Measurements from ENCODE around the gene ATN1. TPM values are rescaled to one million over a fixed set of nuclear protein-coding genes. Genes with fewer than 3 reads are reported as not detected.

ATN1 gene, protein sequence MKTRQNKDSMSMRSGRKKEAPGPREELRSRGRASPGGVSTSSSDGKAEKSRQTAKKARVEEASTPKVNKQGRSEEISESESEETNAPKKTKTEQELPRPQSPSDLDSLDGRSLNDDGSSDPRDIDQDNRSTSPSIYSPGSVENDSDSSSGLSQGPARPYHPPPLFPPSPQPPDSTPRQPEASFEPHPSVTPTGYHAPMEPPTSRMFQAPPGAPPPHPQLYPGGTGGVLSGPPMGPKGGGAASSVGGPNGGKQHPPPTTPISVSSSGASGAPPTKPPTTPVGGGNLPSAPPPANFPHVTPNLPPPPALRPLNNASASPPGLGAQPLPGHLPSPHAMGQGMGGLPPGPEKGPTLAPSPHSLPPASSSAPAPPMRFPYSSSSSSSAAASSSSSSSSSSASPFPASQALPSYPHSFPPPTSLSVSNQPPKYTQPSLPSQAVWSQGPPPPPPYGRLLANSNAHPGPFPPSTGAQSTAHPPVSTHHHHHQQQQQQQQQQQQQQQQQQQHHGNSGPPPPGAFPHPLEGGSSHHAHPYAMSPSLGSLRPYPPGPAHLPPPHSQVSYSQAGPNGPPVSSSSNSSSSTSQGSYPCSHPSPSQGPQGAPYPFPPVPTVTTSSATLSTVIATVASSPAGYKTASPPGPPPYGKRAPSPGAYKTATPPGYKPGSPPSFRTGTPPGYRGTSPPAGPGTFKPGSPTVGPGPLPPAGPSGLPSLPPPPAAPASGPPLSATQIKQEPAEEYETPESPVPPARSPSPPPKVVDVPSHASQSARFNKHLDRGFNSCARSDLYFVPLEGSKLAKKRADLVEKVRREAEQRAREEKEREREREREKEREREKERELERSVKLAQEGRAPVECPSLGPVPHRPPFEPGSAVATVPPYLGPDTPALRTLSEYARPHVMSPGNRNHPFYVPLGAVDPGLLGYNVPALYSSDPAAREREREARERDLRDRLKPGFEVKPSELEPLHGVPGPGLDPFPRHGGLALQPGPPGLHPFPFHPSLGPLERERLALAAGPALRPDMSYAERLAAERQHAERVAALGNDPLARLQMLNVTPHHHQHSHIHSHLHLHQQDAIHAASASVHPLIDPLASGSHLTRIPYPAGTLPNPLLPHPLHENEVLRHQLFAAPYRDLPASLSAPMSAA (N-terminal part only)
- 12.5 and 17.1 TPM in 2 replicates for total RNA-seq

GRCh38 chr12:6927379-6928021 lies at the start of gene ATN1:
Gene ATN1 (plus strand): TSS chr12:6927959. CDS start chr12:6934002, 6,043 bp downstream.

DNA sequence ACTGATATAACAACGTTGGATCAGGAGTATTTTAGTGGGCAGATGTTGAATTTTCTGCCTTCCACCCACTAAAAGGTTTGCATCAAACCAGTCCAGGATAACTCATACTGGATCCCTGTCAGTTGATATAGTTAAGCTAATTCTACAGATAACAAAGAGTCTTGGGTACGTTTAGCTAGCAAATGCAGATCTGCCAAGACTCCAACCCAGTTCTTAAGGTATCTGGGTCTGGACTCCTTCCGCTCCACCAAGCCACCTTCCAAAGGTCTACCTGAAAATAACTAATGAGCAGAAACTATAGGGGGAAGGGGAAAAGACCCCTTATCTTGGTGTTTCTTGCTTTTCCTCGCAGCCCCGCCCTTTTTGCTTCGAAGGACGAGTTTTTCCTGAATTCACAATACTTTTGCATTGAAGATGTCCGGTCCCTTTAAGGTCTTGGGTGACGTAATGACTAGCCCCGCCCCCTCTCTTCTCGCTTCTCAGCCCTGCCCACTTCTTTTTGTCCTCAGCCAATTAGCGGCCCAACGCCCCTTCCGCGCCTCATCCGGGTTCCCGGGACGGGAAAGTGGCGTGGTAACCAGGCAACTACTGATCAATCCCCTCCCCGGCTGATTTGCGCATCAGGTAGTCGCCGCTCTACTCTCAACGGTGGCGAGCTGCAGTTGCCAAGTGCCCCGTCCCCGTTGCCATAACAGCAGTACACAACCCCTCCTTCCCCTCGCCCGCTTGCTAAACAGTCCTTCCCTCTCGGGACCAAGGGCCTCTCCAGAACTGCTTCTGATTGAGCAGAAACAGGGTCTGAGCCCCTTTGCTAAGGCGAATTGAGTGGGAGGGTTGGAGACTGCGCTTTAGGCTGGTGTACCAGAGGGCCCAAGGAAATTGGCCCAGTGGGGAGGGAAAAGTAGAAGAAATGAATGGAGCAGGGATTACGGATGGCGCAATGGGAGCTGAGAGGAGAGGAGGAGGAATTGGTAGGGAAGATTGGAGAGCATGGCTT lies 23.2 kb upstream of the ATN1 start, which contains the start of gene LRRC23:
TSS of gene LRRC23 (plus strand) at position 543 of the 997 bp plus-strand sequence. CDS start 812 bp downstream, outside the sequence.

DNA sequence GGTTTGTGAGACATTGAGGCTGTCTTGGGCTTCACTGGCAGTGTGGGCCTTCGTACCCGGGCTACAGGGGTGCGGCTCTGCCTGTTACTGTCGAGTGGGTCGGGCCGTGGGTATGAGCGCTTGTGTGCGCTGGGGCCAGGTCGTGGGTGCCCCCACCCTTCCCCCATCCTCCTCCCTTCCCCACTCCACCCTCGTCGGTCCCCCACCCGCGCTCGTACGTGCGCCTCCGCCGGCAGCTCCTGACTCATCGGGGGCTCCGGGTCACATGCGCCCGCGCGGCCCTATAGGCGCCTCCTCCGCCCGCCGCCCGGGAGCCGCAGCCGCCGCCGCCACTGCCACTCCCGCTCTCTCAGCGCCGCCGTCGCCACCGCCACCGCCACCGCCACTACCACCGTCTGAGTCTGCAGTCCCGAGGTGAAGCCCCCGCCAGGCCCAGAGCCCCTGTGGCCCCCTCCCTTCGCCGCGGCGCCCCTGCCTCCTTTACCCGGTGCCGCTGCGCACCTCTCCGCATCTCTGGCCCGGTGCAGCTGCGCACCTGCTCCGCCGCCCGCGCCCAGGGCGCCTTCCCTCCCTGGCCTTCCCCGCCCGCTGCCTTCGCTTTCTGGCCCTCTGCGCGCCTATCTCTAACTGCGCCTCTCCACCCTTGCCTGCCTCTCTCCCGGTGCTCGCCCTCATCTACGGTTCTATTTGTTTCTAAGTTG lies 13.4 kb upstream of the ATN1 start, which contains the start of gene ENO2:
TSS of gene ENO2 (plus strand) at position 335 of the 701 bp plus-strand sequence. CDS start 1,253 bp downstream, outside the sequence.

DNA sequence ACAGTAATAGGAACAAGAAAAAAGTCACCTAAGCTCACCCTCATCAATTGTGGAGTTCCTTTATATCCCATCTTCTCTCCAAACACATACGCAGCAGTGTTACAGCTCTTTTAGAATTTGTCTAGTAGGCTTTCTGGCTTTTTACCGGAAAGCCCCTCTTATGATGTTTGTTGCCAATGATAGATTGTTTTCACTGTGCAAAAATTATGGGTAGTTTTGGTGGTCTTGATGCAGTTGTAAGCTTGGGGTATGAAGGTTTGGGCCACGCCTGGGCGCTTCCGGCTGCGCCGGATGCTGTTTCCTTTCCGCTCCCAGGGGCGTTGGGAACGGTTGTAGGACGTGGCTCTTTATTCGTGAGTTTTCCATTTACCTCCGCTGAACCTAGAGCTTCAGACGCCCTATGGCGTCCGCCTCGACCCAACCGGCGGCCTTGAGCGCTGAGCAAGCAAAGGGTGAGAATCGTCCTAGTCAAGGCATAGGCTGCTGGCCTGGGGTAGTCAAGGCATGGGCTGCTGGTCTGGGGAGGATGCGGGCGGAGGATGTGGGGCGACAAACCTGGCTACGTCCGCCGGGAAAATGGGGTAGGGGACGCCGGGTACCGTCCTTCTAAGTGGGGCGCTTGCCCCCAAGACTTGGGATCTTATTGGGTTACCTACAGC lies 16.1 kb downstream of the ATN1 start, which contains the start of the genes C12orf57 and RNU7-1:
TSS of gene C12orf57 (plus strand) at position 301 of the 659 bp plus-strand sequence. CDS start at position 401, 100 bp downstream.
TSS of gene RNU7-1 (plus strand) at position 95 of the 659 bp plus-strand sequence.

DNA sequence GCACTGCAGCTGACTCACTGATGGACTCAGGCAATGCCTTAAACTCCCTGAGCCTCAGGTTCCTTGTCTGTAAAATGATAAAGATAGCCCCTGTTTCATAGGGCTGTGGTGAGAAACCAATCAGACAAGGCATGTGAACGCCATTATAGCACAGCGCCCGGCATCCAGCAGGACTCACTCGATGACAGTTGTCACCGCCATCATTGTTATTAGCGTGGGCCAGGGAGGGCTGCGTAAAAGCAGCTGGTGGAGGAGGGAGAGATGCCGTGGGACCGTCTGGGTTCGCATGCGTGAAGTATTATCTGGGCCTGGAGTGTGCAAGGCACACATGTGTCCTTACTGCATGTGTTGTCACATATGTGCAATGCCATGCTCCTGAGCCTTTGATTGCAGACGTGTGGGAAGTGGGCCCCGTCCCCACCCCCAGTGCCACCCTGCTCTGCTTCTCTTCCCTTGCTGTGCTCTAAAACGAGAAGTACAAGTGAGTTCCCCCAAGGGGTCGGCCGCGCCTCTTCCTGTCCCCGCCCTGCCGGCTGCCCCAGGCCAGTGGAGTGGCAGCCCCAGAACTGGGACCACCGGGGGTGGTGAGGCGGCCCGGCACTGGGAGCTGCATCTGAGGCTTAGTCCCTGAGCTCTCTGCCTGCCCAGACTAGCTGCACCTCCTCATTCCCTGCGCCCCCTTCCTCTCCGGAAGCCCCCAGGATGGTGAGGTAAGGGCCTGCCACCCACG lies 23.2 kb downstream of the ATN1 start, which contains the start of gene PTPN6:
TSS of gene PTPN6 (plus strand) at position 546 of the 730 bp plus-strand sequence. CDS start at position 703, 157 bp downstream.

Other genes with a start within 250 kb of the ATN1 start
- 14.1 and 27.2 TPM in 2 replicates for gene ZNF384, start 238.6 kb upstream of the ATN1 start, total RNA-seq
- gene PIANP, start 227.1 kb upstream of the ATN1 start, total RNA-seq = not detected in 2 replicates
- gene COPS7A, start 203.9 kb upstream of the ATN1 start, total RNA-seq = 68.9 and 69.7 TPM in 2 replicates
- 165 and 177 TPM in 2 replicates for gene MLF2, start 174.8 kb upstream of the ATN1 start, total RNA-seq
- 164 and 173 TPM in 2 replicates for gene PTMS, start 161.6 kb upstream of the ATN1 start, total RNA-seq
- gene LAG3, start 155.4 kb upstream of the ATN1 start, total RNA-seq = 0.13 TPM in 1 of 2 replicates, not detected in the other
- not detected in 2 replicates for gene CD4, start 138.4 kb upstream of the ATN1 start, total RNA-seq
- 0.30 and 0.80 TPM in 2 replicates for gene GPR162, start 106.1 kb upstream of the ATN1 start, total RNA-seq
- gene P3H3, start 99.6 kb upstream of the ATN1 start, total RNA-seq = 7.5 and 8.8 TPM in 2 replicates
- gene GNB3, start 87.0 kb upstream of the ATN1 start, total RNA-seq = 0.10 and 0.20 TPM in 2 replicates
- 55.0 and 56.9 TPM in 2 replicates for gene CDCA3, start 76.7 kb upstream of the ATN1 start, total RNA-seq
- gene USP5, start 75.8 kb upstream of the ATN1 start, total RNA-seq = 80.9 and 87.7 TPM in 2 replicates
- 1,010 and 1,150 TPM in 2 replicates for gene TPI1, start 60.4 kb upstream of the ATN1 start, total RNA-seq
- gene SPSB2, start 54.7 kb upstream of the ATN1 start, total RNA-seq = 3.2 and 3.9 TPM in 2 replicates
- 2.8 and 7.1 TPM in 2 replicates for gene LRRC23, start 23.1 kb upstream of the ATN1 start, total RNA-seq
- gene ENO2, start 13.4 kb upstream of the ATN1 start, total RNA-seq = 6.2 and 6.9 TPM in 2 replicates
- not detected in 2 replicates for gene RNU7-1, start 15.9 kb downstream of the ATN1 start, total RNA-seq
- 214 and 226 TPM in 2 replicates for gene C12orf57, start 16.1 kb downstream of the ATN1 start, total RNA-seq
- 1.2 and 5.3 TPM in 2 replicates for gene PTPN6, start 23.4 kb downstream of the ATN1 start, total RNA-seq
- 293 and 304 TPM in 2 replicates for gene PHB2, start 42.7 kb downstream of the ATN1 start, total RNA-seq
- gene EMG1, start 43.0 kb downstream of the ATN1 start, total RNA-seq = 51.5 and 63.6 TPM in 2 replicates
- 25.5 and 28.0 TPM in 2 replicates for gene LPCAT3, start 90.5 kb downstream of the ATN1 start, total RNA-seq
- gene C1S, start 132.8 kb downstream of the ATN1 start, total RNA-seq = 0.27 and 0.79 TPM in 2 replicates
- gene C1R, start 164.5 kb downstream of the ATN1 start, total RNA-seq = 1.9 and 2.5 TPM in 2 replicates
- gene C1RL, start 181.3 kb downstream of the ATN1 start, total RNA-seq = 9.0 and 15.5 TPM in 2 replicates
- 0.13 TPM in 1 of 2 replicates, not detected in the other for gene RBP5, start 200.9 kb downstream of the ATN1 start, total RNA-seq
- gene CLSTN3, start 202.4 kb downstream of the ATN1 start, total RNA-seq = 13.2 and 15.8 TPM in 2 replicates